B cell (primary cell): ENCODE data around the gene ADAMTS5. TPM values are rescaled to one million over a fixed set of nuclear protein-coding genes. Genes with fewer than 3 reads are reported as not detected.

Experiments
- ATAC-seq: fragments of 200-7000 bp; cut with Tn5 transposase; one replicate; pipeline ENCODE4 v1.10.0; 2021; ENCODE audit warnings: low read depth, mild to moderate bottlenecking, moderate number of reproducible peaks, moderate library complexity
- CTCF ChIA-PET: fragments of 350-600 bp; sonication (Branson Sonifier 250); formaldehyde crosslinking; loops from one replicate; lab custom pipeline; 2021; ENCODE audit warnings: antibody characterized with exemption, inconsistent platforms; lab: Charles Lee
- POLR2A ChIA-PET: fragments of 350-600 bp; sonication (Branson Sonifier 250); formaldehyde crosslinking; loops from one replicate; lab custom pipeline; 2021; ENCODE audit warnings: antibody characterized with exemption; lab: Charles Lee
- DNase-seq: peaks from one replicate; pipeline ENCODE4 v3.0.0; 2013
- H2AFZ ChIP-seq: 2 replicates; pipeline ENCODE4 v1.6.1; 2012; ENCODE audit warnings: mild to moderate bottlenecking, low read depth, low read length; ENCODE audit not compliant: insufficient read depth, poor library complexity, severe bottlenecking
- H3K27ac ChIP-seq, 2 donors: 1 replicate in 1 of 2; 2 replicates in 1 of 2; pipeline ENCODE4 v1.5.1; 2012 to 2013; ENCODE audit warnings: low read length in 2 of 2, mild to moderate bottlenecking in 2 of 2, moderate library complexity in 1 of 2
- H3K27me3 ChIP-seq, 4 experiments: fragments of 200-600 bp in 1 of 4; sonication (generic) in 1 of 4; replicated peaks in 1 of 4; 1 replicate in 2 of 4; 2 replicates in 2 of 4; pipeline versions ENCODE4 v1.6.1 to v1.7.0; 2013 to 2016; ENCODE audit warnings: low read length in 3 of 4, mild to moderate bottlenecking in 2 of 4, mixed read lengths in 1 of 4, moderate library complexity in 1 of 4; ENCODE audit not compliant: insufficient read depth in 4 of 4, control insufficient read depth in 3 of 4; ENCODE audit errors: control extremely low read depth in 1 of 4
- H3K36me3 ChIP-seq, 2 experiments: replicated peaks in 1 of 2; 1 replicate in 1 of 2; 2 replicates in 1 of 2; pipeline versions ENCODE4 v1.6.1 to v1.7.1; 2013; ENCODE audit warnings: low read length in 1 of 2; ENCODE audit not compliant: insufficient read depth in 2 of 2, control insufficient read depth in 1 of 2; ENCODE audit errors: control extremely low read depth in 1 of 2, extremely low read depth in 1 of 2
- H3K4me1 ChIP-seq, 2 donors: fragments of 200-600 bp in 1 of 2; sonication (generic) in 1 of 2; 1 replicate in 1 of 2; 2 replicates in 1 of 2; pipeline versions ENCODE4 v1.5.1 to v1.6.1; 2013 to 2017; ENCODE audit warnings: low read length in 2 of 2; ENCODE audit not compliant: control insufficient read depth in 2 of 2, insufficient read depth in 2 of 2
- H3K4me2 ChIP-seq: replicated peaks from 2 replicates; pipeline ENCODE3; 2012; ENCODE audit warnings: mild to moderate bottlenecking, low read depth, low read length; ENCODE audit not compliant: poor library complexity, severe bottlenecking
- H3K4me3 ChIP-seq, 5 experiments: fragments of 200-600 bp in 1 of 5; sonication (generic) in 1 of 5; 1 replicate in 3 of 5; 2 replicates in 2 of 5; pipeline versions ENCODE4 v1.5.1 to v1.7.0; 2011 to 2016; ENCODE audit warnings: low read length in 4 of 5, mild to moderate bottlenecking in 4 of 5, low read depth in 2 of 5, control low read depth in 1 of 5, moderate library complexity in 1 of 5; ENCODE audit not compliant: insufficient read depth in 1 of 5; ENCODE audit errors: control extremely low read depth in 1 of 5, extremely low read depth in 1 of 5
- H3K79me2 ChIP-seq: fragments of 200-600 bp; sonication (generic); one replicate; pipeline ENCODE4 v1.6.0; 2016; ENCODE audit warnings: low read length; ENCODE audit not compliant: control insufficient read depth, insufficient read depth
- H3K9ac ChIP-seq: fragments of 200-600 bp; sonication (generic); 2 replicates; pipeline ENCODE4 v1.6.1; 2017; ENCODE audit warnings: mild to moderate bottlenecking, low read length, moderate library complexity
- H3K9me3 ChIP-seq, 3 donors: one replicate each; pipeline versions ENCODE4 v1.6.1 to v1.7.1; 2013; ENCODE audit warnings: low read length in 2 of 3; ENCODE audit not compliant: control insufficient read depth in 2 of 3, insufficient read depth in 1 of 3; ENCODE audit errors: control extremely low read depth in 1 of 3
- H4K20me1 ChIP-seq: 2 replicates; pipeline ENCODE4 v1.6.0; 2012; ENCODE audit warnings: mild to moderate bottlenecking, low read length; ENCODE audit not compliant: insufficient read depth, control insufficient read depth, poor library complexity, severe bottlenecking
- H3K27ac Mint-ChIP-seq: one replicate; pipeline ENCODE4 v1.8.0; 2021; ENCODE audit warnings: mixed read lengths
- H3K27me3 Mint-ChIP-seq: one replicate; pipeline ENCODE4 v1.8.0; 2021; ENCODE audit warnings: mixed read lengths
- H3K4me1 Mint-ChIP-seq: one replicate; pipeline ENCODE4 v1.8.0; 2021; ENCODE audit warnings: mixed read lengths
- H3K4me3 Mint-ChIP-seq: one replicate; pipeline ENCODE4 v1.8.0; 2021; ENCODE audit warnings: mixed read lengths
- H3K9me3 Mint-ChIP-seq: one replicate; pipeline ENCODE4 v1.8.0; 2022; ENCODE audit warnings: mixed read lengths; ENCODE audit not compliant: insufficient read depth
- CTCF ChIP-seq: fragments of 200-600 bp; IDR thresholded peaks from one replicate; pipeline ENCODE4 v1.8.0; 2022; ENCODE audit warnings: antibody characterized with exemption, mild to moderate bottlenecking
- EZH2 ChIP-seq: IDR thresholded peaks from 2 replicates; pipeline ENCODE4 v1.6.1; 2012; ENCODE audit warnings: borderline replicate concordance, low read depth, mild to moderate bottlenecking, moderate library complexity, low read length; ENCODE audit not compliant: insufficient read depth, poor library complexity, severe bottlenecking
- WGBS: methylation state at CpG from one replicate; pipeline ENCODE4 v1.1.5; 2013; ENCODE audit warnings: missing lambda C conversion rate; ENCODE audit not compliant: insufficient coverage; 5-methylcytosine and 5-hydroxymethylcytosine counted together
- intact Hi-C: fragments of 100-400 bp; cut with micrococcal nuclease; formaldehyde crosslinking; loops from one replicate; pipeline ENCODE4 v1.10.0; 2022
- polyA plus RNA-seq: library from polyadenylated mRNA; depleted of rRNA; stranded (reverse); fragments of >200 nt; gene quantifications from 2 replicates; pipeline ENCODE4 v1.2.3, GENCODE V29; 2012
- total RNA-seq, 2 donors: library from RNA; stranded (reverse); fragments of 120-200 nt in 1 of 2; gene quantifications; 1 replicate in 1 of 2; 2 replicates in 1 of 2; pipeline versions ENCODE4 v1.2.3 to v1.2.4, GENCODE V29; 2013 to 2022

The ADAMTS5 gene
- total and polyA plus RNA-seq, 2 donors (not counting 1 experiment from before 2014, with no cell fraction given), result 0.01 TPM; not detected in 1

DNA sequence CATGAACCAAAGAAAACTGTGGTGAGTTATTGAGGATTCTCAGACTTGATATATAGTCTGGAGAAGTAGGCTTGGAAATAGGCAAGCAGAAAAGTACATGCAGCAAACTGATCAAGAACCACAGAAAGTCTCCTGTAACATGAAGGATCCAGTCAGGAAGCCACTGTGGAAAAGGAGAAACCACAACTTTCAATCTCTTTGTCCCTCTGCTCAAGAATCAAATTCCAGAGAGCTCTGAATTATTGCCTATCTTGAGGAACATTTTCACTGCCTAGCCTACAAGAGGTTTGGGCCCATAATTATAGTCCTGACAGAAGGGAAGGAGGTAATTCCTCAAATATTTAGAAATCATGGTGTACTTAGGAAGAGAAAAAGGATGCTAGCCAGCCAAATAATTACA lies 78.6 kb downstream of the ADAMTS5 start:
- Mint-ChIP-seq H3K9me3 (no peaks in the 10 kb centered on the region), H3K27me3 (no peaks in the 10 kb centered on the region), H3K4me1 (no peaks in the 10 kb centered on the region), H3K4me3 (no peak overlapping the region), H3K27ac (no peak overlapping the region)
- H3K4me1 ChIP-seq, result no peaks in the 10 kb centered on the region
- no peaks in the 10 kb centered on the region for H3K79me2 ChIP-seq
- H4K20me1 ChIP-seq, result no peaks in the 10 kb centered on the region
- H2AFZ ChIP-seq, result no peak overlapping the region
- ChIA-PET POLR2A (no interaction called here), CTCF (no interaction called here)
- H3K36me3 ChIP-seq, result no peaks in the 10 kb centered on the region
- no peak for ATAC-seq
- no peak overlapping the region for H3K4me2 ChIP-seq
- no peak for DNase-seq
- intact Hi-C loops, result no loop called here
- no peak for TF ChIP-seq CTCF
- no peak overlapping the region for H3K9ac ChIP-seq
- H3K9me3 ChIP-seq, result no peaks in the 10 kb centered on the region
- H3K4me3 ChIP-seq, result no peak overlapping the region
- no peak overlapping the region for H3K27ac ChIP-seq
- H3K27me3 ChIP-seq, result no peaks in the 10 kb centered on the region

DNA sequence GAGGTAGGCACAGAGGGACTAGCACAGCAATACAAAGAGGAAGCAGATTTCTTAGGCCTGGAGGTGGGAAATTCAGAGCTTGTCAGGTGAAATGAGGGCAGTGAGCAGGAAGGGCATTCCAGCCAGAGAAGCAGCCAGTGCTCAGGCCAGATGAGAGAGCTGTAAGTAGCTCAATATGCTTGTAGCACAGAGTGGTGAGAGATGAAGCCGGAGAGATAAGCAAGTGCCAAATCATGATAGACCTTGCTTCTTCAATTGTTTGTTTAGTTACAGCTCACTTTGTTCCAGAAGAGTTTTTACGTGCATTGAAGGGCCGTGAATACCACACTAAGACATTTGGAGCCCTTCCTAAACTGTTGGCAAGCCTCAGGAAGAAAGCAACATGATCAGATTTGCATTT lies 79.6 kb downstream of the ADAMTS5 start:
- H3K9me3 Mint-ChIP-seq, result no peaks in the 10 kb centered on the region
- no peaks in the 10 kb centered on the region for H3K4me1 Mint-ChIP-seq
- no peak overlapping the region for H3K4me3 Mint-ChIP-seq
- ATAC-seq (no peak), DNase-seq (no peak)
- H3K27ac Mint-ChIP-seq, result no peak overlapping the region
- no peak overlapping the region for H3K9ac ChIP-seq
- TF ChIP-seq EZH2 (no peak), CTCF (no peak)
- no peaks in the 10 kb centered on the region for H3K9me3 ChIP-seq
- H2AFZ ChIP-seq, result no peak overlapping the region
- no peaks in the 10 kb centered on the region for H3K79me2 ChIP-seq
- H3K36me3 ChIP-seq, result no peaks in the 10 kb centered on the region
- H3K27ac ChIP-seq, result no peak overlapping the region
- no peaks in the 10 kb centered on the region for H3K27me3 ChIP-seq
- H3K27me3 Mint-ChIP-seq, result no peaks in the 10 kb centered on the region
- H3K4me1 ChIP-seq, result no peaks in the 10 kb centered on the region
- POLR2A ChIA-PET, result no interaction called here
- H4K20me1 ChIP-seq, result no peaks in the 10 kb centered on the region
- 88% methylated on average over 3 of the region's 3 CpGs for WGBS
- H3K4me2 ChIP-seq, result no peak overlapping the region
- intact Hi-C loops, result no loop called here
- H3K4me3 ChIP-seq, result no peak overlapping the region
- CTCF ChIA-PET, result no interaction called here
